OCI-LY3 (cell line): Measurements from ENCODE around the gene TANC1.

ENCODE experiments used
- CTCF ChIP-seq: fragments of 200-600, 300-600 bp; sonication (generic); IDR thresholded peaks from 2 replicates; pipeline ENCODE4 v1.5.1; 2014; ENCODE audit warnings: antibody characterized with exemption, low read length, low read depth
- EZH2phosphoT487 ChIP-seq: fragments of 200-600 bp; shearing (Covaris generic); IDR thresholded peaks from 2 replicates; pipeline ENCODE4 v1.6.1; 2018; ENCODE audit warnings: antibody characterized with exemption, mixed run types, low read depth

GRCh38 chr2:159129269-159129668 is 160.8 kb downstream of the TANC1 start:
- TF ChIP-seq CTCF (no peak), EZH2phosphoT487 (no peak)
